Activated CD4-positive, alpha-beta T cell treated with anti-CD3 and anti-CD28 coated beads, Interleukin-2, amount 50 U/mL, for 24 hours (primary cell): ENCODE measurements around the gene FOXD2.
A peak's percentile ranks its signal among the peaks of the same experiment; 100 is the strongest.

Experiments used
- DNase-seq, 2 donors: peaks; one replicate each; pipeline ENCODE4 v3.0.0-alpha.2; 2020; ENCODE audit warnings: low read depth in 1 of 2, low spot score in 1 of 2

FOXD2 gene

GRCh38 chr1:47437447-47438164 is at the start of gene FOXD2:
Gene FOXD2, plus strand, starts transcription at chr1:47438044. Its CDS starts 92 bp downstream, at chr1:47438136.
- DNase-seq, result peak; percentile 77 to 94

GRCh38 chr1:47388891-47389238 is 49.0 kb upstream of the FOXD2 start:
- peak; percentile 14 for DNase-seq

DNA sequence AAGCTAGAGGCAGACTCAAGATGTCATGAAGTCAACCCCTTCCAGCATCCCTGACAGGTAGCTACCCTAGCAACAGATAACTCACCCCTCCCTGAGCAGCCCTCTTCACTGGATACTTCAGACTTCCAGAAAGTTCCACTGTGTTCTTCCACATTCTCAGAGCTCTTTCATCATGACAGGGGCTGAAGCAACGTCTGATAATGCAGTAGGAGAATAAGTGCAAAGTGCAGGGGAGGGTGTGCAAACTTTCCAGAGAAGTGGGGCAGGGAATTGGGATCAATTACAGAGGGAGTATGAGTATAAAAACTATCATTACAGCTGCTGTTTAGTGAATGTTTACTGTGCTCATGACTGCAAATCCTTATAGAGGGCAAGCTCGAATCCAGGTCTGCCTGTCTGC is 48.1 kb upstream of the FOXD2 start:
- no peak for DNase-seq

- no peak for DNase-seq
Measured at GRCh38 chr1:47390843-47391242, 47.0 kb upstream of the FOXD2 start.

DNA sequence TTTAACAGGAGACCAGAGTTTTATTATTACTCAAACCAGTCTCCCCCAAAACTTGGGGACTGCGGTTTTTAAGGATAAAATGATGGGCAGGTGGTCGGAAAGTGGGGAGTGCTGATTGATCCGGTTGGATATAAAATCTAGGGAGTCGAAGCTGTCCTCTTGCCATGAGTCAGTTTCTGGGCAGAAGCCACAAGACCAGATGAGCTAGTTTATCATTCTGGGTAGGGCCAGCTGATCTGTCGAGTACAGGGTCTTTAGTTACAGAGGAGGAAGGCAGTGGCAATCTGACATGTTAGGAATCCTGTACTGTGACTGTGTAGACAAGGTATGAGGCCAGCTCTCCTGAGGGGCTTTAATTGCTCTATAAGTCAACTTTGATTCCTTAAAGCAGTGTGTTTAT is 44.7 kb upstream of the FOXD2 start:
- DNase-seq, result no peak

GRCh38 chr1:47395433-47395832 is 42.4 kb upstream of the FOXD2 start:
- DNase-seq, result no peak

DNA sequence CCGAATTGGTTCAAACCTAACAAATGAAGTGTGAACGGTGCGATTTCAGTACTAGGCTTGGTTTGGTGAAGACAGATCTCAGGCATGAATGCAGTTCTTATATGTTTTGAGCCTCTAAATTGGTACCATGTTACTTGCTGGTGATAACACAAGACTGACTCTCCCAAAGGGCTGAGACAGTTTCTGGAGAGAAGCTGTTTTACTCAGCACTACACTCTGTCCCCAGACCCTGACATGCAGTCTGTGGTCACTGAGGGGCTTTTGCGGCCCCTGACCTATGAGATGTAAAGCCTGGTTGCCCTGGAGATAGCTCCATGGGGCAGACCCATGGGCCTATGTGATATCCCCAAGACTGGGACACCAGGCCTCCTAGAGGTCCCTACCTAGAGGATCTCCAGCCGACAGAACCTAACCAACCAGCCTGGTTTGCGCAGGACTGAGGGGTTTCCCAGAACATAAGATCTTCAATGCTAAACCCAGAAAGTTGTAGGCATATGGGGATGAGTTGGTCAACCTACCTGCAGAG is 41.1 kb upstream of the FOXD2 start:
- no peak for DNase-seq

DNA sequence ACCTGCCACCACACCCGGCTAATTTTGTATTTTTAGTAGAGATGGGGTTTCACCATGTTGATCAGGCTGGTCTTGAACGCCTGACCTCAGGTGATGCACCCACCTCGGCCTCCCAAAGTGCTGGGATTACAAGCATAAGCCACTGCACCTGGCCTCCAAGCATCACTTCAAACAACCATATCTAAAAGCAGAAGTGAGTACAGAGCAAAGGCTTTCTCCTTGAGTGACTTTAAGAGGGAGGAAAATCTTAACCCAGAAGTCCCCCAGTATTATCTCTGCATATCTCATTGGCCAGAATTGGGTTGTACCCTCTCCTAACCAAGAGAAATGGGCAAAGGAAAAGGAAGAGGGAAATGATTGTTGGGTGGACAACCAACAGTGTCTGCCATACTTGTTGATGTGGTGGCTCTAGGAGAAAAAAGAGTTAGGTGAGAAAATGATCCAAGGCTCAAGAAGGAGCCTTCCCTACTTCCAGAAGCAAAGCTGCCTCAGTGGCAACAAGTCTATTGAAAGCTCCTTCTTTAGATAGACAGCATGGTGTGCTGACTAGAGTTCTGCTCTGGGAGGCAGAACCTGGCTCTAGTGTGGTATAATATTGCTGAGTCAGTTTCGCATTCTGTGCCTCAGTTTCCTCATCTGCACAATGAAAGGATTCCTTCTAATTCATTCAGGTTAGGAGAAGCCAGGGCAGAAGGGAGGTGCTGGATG is 38.6 kb upstream of the FOXD2 start:
- no peak for DNase-seq

- DNase-seq, result no peak
Measured at GRCh38 chr1:47399846-47400155, 38.0 kb upstream of the FOXD2 start.

GRCh38 chr1:47401761-47402160 is 36.1 kb upstream of the FOXD2 start:
- DNase-seq, result no peak

DNA sequence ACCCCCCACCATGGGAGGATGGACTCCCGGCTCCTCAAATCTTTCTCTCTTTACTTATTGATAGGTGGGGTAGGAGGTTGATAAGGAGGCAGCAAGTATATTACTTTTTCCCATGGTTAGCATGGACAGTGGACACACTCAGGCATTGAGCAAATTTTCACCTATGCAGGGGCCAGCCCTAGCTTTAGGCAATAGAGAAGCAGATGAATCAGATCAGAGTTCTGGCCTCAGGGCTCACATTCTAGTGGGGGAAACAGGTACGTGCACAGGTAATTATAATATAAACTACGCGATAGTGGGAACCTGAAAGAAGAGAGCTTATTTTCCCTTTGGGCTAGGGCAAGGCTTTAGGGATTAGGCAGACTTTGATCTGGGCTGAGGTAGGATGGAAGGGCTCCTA is 35.3 kb upstream of the FOXD2 start:
- no peak for DNase-seq

DNA sequence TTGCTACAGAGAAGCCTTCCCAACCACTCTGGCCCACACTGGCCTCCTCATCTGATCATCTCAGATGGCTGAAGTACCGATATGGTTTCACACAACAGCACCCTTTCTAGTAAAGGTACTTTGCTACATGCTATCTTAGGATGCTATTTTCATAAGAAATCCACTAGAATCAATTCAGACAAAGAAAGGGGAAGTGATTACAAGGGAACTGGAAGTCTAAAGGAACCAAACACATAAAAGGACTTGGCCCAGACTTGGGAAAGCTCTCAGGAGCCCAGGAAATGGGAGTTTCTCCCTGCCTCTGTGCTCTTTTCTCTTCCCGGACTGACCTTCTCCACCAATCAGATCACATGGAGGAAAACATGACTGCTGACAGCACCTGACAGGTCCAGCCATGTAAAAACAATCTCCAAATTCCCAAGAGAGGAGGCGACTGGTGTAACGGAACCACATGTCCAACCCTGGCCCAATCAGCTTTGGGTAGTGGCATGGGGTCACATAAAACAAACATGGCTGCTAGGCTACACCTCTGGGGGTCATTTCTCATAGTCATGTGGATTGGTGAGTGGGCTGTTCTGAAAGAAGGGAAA is 34.4 kb upstream of the FOXD2 start:
- DNase-seq, result no peak

GRCh38 chr1:47405697-47406096 is 32.1 kb upstream of the FOXD2 start:
- no peak for DNase-seq

DNA sequence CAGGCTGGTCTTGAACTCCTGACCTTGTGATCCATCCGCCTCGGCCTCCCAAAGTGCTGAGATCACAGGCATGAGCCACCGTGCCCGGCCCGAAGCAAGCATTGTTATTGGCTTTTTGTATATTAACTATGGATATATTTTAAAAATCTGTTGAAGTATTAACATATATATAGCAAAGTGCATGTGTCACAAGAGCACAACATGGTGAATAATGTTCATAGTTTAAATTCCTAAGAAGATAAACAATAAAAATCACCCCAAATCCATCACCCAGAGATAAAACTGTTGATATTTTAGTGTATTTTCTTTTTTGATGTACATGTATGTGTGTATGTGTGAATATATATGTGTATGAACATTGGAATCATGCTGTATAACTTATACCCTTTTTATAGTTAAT is 30.9 kb upstream of the FOXD2 start:
- no peak for DNase-seq

- no peak for DNase-seq
Measured at GRCh38 chr1:47407481-47407880, 30.4 kb upstream of the FOXD2 start.

DNA sequence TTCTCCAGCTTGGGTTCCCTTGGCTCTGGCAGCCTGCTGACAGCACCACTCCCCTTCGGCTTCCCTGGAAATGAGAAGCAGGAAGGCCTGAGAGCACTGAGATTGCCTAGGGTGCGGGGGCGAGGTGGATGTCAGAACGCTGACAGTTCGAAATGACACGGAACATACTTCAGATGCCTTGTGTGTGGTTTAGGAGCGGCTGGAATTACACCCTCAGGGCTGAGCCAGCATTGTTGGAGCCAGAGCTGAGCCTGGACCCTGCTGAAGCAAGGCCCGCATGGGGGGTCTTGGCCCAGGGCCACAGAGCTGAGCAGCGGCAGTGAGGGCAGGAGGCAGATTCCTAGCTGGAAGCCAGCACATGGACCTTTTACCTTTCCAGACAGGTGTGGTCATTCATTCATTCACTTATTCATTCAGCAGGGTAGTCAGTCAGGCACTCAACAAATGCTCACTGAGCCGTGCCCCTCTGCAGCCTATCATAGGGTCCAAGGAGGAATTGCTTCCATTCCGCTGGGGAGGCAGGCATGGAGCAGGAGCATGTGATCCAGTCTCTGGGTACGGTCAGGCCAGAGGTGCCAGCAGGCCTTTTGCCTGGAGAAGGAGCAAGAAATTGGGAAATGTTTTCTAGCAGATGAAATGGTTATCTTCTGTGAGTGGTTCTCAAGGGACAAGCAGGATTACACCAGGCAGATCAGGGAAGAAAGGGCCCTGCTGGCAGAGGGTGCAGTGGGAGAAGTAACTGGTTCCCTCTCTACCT is 28.4 kb upstream of the FOXD2 start:
- DNase-seq, result no peak

- DNase-seq, result no peak
Measured at GRCh38 chr1:47410068-47410455, 27.8 kb upstream of the FOXD2 start.

DNA sequence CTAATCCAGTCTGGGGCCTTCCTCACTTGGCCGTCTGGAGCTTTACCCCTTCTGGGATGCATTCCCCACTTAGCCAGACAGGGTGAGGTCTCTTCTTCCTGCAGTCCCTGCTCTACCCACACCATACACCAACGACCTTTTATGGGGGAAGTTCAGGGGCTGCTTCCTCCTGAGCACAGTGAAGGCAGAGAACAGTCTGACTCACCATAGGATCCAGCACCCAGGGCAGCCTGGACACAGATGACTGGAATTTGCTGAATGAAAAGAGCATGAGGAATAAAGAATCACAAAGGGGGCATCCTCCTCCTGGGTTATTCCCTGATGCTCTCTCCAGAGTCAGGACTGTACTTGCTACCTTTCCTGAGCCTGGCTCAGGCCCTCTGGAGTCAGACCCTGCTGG is 26.4 kb upstream of the FOXD2 start:
- DNase-seq, result no peak

GRCh38 chr1:47412437-47412836 is 25.4 kb upstream of the FOXD2 start:
- DNase-seq, result no peak

DNA sequence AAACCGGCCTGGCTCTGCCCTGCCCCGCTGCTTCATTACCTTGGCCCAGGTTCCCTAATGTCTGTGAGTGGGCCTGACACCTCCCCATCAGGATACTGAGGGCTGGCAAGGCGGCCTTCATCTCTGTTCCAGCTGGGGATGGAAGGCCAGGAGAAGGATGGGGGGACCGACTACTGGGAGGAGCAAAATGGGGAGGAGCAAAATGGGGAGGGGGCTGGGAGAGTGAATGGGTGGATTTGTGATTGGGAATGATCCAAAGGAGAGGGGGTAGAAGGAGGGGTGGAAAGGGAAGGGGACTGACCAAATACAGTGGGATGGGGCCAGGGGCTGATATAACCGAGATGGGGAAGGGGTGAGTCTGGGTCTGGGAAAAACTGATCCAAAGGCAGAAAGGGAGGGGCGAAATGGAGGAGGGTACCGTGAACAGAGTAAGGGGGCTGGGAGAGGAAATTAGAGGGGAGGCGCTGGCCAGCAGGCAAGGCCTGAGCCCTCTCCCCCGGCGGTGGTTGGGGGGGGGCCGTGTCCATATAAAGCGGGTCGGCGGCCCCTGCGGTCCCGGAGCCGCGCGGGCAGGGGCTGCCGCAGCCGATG is 22.0 kb upstream of the FOXD2 start, which contains the start of gene FOXE3:
TSS of gene FOXE3 (plus strand) at position 558 of the 591 bp plus-strand sequence. CDS start at position 589, 31 bp downstream.
- DNase-seq, result no peak
